Stimulated activated CD8-positive, alpha-beta memory T cell treated with anti-CD3 and anti-CD28 coated beads, Interleukin-12 subunit alpha, Interleukin-12 subunit beta, amount 100 ng/mL, for 24 hours (primary cell): ENCODE data around the gene ZDHHC16.
"Not testable (repeated sequence)": the region's sequence is repeated elsewhere in the genome, so short reads cannot be mapped to it uniquely, and the experiment has no call there.

Experiments
- DNase-seq: peaks from one replicate; pipeline ENCODE4 v3.0.0-alpha.2; 2020; ENCODE audit errors: extremely low read depth

Gene ZDHHC16

DNA sequence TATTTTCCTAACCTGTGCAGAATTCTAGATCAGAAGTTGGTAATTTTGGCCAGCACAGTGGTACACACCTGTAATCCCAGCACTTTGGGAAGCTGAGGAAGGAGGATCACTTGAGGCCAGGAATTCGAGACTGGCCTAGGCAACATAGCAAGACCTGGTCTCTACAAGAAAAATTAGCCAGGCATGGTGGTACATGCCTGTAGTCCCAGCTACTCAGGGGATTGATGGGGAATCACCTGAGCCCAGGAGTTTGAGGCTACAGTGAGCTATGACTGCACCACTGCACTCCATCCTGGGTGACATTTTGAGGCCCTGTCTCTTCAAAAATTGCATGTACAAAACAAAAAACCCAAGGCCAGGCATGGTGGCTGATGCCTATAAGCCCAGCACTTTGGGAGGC, 11.4 kb upstream of the ZDHHC16 start:
- DNase-seq: no peak

DNA sequence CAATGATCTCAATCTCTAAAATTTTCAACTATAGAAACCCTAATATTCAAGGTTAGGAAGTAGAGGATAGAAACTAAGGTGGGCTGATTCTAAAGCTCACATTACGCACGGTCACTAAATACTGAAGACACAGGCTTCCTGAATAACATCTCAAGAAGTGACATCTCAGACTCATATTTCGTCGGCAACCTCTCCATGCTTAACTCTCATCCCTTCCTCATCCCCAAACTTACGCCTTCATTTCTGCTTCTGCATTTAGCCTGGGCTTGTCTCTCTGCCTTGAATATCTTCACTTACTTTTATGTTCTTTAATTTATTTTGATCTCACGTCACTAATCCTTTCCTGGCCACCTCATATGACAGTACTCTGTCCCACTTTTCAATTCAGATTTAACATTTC, 10.8 kb upstream of the ZDHHC16 start:
- no peak for DNase-seq

DNA sequence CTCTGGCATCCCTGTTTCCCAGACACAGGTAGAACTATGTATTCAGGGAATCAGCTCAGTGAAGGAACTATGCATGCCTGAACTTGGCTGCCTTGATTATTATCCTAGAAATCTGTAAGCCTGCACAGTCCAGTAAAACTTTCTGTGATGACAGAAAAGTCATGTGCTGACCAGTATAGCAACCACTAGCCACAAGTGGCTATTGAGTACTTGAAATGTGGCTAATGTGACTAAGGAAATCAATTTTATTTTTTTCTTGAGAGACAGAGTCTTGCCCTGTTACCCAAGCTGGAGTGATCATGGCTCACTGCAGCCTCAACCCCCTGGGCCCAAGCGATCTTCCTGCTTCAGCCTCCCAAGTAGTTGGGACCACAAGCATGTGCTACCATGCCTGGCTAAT, 3.7 kb upstream of the ZDHHC16 start:
- DNase-seq: no peak

DNA sequence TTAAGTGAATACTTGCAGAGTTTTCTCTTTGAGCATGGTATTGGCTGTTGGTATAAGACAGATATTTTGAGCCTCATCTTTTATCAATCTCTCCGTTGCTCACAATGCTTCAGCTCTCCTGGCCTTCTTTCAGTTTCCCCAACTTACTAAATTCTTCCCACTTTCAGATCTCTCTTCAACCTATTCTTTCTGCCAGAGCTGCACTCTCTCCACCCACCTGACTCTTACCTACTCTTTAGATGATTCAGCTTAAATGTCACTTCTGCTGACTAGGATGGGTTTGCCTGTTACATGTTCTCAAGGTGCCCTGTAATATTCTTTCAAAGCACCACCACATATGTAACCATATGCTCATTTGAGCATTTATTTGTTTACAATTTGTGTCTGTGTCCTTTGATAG, 1.8 kb upstream of the ZDHHC16 start:
- no peak for DNase-seq

DNA sequence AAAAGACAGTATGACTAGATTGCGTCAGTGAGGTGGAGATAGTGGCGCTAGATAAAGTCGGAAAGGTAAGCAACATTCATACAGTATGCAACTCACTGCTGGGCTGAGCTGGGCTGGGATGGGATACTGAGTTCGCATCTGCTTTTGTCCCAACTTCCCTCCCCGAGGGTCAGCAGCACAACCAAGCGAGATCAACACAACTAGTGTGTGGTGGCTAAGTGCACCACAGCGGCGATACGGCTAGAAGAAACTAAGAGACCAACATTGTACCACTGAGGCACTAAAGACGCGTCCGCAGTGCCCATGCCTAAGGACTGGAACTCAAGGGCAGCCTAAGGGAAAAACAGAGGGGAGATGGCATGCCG, 636 bp upstream of the ZDHHC16 start:
- no peak for DNase-seq

DNA sequence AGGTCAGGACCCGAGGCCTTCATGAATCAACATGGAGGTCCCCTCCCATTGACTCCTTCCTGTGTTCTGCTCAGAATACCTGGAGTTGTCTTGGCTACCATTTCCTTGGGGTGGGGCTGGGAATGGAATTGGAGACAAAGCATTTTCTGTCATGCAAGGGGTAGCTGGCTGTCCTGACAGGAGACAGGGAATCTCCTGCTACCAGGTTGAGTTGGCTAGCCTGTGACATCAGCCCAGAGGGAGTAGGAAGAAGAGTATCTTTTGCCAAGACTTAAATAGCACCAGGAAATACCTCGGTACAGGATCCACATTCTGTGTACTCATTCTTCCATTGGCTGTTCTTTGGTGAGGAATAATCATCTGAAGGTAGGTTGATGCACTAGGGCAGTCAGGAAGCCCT, 4.9 kb downstream of the ZDHHC16 start:
- no peak for DNase-seq

DNA sequence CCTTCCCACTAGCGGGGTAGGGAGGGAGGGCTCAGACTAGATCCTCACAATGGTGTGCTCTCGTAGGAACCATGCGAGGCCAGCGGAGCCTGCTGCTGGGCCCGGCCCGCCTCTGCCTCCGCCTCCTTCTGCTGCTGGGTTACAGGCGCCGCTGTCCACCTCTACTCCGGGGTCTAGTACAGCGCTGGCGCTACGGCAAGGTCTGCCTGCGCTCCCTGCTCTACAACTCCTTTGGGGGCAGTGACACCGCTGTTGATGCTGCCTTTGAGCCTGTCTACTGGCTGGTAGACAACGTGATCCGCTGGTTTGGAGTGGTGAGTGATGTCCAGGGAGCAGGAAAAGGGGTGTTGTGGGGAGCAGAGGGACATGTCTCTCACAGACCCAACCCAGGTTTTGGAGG, 5.6 kb downstream of the ZDHHC16 start:
- no peak for DNase-seq

DNA sequence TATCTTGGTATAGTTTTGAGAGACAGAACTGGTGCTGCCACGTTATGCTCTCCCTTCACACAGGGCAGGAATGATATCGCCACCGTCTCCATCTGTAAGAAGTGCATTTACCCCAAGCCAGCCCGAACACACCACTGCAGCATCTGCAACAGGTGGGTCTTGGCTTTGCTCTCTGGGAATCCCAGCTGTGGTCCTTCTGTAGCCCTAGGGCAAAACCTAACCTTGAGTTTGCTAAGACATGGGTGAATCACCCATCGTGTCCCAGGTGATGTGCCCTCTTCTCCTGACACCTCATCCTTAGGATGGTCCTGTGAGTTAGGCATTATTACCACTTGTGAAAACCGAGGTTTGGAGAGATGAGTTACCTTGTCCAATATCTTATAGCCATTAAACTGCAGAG, 6.4 kb downstream of the ZDHHC16 start:
- DNase-seq: no peak

DNA sequence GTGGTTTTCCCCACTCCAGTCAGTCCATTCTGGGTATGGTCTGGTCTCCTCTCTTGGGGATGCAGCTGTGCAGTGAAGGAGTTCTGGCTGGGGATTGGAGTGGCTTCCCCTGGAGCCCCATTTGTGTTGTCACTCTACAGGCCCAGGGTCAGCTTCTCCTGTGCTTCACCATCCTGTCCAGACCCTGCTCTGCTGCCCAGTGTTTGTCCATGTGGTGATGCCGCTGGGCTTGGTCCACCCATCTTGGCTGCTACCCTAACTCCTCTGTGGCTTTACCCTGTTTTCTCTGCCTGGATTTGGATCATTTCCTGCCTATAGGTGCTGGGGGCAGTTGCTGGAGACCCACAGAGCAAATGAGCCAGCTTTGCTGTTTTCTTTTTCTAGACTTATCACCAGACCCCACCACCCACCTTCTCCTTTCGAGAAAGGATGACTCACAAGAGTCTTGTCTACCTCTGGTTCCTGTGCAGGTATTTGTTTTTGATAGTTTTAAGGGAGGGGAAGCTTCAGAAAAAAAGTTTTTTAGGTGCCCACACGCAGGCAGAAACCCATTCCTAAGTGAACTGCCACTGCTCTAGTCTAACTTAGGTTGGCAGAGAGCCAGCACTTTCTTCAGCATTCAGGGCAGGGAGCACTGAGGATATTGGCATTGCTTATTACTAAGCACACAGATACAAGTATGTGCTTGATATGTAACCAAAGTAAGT, 8.5 kb downstream of the ZDHHC16 start:
- no peak for DNase-seq

DNA sequence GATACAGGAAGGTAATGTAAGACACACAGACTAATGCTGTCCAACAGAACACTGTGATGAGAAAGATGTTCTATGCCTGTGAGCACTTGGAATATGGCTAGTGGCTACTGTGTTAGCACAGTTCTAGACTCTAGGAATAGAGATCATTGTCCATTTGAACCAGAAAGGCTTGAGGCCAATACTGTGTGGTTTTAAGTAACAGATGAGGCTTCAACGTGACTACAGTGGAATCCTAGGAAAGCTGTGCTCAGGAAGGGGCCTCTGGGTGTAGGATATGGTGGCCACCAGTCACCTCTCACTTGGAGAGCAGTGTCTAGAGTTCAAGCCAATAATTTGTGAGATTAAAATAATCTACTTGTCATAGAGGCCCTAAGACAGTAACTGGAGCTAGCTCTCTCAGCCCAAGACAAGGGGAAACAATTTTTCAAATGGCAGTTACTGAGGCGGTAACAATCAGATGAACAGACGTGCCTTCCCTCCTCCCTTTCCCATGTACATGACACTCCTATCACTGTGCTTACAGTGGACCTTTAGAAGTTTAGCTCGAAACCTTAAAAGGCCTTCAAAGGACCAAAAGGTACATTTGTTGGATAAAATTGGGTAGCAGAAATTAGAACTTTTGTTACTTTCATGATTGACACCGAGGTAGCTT, 10.2 kb downstream of the ZDHHC16 start:
- DNase-seq: no peak

DNA sequence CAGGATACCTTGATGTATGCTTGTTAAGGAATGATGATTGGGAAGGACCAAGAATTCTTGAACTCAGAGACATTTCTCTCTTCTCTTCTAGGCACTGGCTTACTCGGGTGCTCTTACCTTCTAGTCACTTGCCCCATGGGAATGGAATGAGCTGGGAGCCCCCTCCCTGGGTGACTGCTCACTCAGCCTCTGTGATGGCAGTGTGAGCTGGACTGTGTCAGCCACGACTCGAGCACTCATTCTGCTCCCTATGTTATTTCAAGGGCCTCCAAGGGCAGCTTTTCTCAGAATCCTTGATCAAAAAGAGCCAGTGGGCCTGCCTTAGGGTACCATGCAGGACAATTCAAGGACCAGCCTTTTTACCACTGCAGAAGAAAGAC, 10.7 kb downstream of the ZDHHC16 start:
- DNase-seq: no peak

DNA sequence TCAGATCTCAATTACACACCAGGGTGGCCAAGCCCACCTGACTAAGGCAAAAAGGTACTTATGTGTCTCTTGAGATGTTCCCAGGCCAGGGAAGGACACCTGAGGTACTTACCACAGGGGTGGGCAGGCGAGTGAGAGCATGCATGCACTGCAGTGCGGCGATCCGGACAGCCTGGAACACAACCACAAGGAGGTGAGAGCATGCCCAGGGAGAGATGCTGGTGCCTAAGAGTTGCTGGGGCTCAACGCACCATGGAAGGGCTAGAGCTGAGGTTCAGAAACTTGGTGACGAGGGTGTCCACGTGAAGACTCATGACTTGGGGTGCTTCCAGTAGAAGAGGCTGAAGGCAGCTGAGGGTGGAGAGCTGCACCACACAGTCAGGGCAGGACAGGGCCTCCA, 13.1 kb downstream of the ZDHHC16 start:
- DNase-seq: no peak

DNA sequence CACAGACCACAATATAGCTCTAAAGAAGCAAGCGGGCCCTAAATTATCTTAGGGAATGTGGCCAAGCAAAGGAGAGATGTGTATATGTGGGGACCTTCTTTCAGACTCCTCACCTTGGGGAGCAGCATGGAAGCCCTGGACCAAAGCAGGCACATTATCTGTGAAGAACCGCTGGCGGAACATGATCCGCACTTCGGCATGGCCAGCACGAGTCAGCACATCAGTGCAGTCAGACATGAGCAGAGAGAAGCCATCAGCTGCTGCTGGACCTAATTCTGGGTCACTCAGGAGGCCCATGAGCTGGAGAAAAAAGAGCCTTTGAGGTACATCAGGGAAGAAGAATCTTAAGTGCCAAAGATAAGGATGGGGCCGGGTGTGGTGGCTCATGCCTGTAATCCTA, 14.0 kb downstream of the ZDHHC16 start:
- DNase-seq: no peak

DNA sequence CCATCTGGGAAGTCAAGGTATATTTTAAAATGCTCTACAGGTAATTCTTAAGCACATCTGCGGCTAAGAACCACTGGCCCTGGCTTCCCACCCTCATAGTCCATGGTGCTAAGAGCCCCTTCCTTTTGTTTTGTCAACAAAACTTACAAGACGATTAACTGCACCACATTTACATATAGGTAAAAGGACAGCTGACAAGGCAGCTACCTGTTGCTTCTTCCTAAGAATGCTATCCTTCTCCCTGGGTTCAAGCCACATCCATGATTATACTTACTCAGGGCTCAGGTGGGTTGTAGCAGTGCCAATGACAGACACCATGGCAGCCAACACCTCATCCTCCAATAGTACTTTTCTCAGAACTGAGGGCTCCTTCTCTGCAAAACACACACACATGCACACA, 16.3 kb downstream of the ZDHHC16 start:
- DNase-seq: no peak

DNA sequence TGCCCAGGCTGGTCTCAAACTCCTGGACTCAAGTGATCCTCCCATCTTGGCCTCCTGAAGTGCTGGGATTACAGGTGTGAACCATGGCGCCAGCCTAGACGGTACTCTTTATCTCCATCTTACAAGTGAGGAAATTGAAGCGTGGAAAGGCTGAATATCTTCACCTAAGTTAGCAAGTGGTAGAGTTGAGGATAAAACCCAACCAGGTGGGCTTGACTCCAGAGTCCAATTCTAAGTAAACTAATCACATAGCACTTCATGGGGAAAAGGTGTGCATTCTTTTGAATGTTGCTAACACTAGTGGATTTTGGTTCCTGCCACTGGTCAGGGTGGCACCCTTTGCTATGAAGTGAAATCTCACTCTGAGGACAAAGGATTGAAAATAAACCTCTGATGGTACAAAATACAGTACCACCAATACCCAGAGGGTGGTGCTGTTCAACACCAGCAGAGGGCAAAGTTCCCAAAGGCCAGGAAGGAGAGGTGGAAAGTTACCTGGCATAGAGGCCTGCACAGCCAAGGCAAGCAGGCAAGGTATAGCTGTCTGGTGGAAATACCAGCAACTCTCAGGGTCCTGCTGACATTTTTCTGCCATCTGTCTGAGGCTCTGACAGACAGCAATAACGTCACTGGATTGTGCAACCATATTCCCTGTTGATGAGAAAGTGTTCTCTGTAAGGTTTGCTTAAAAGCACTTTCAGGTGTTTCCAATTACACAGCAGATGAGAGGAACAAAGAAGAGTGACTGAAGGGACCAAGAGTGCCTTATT, 17.6 kb downstream of the ZDHHC16 start:
- no peak for DNase-seq

DNA sequence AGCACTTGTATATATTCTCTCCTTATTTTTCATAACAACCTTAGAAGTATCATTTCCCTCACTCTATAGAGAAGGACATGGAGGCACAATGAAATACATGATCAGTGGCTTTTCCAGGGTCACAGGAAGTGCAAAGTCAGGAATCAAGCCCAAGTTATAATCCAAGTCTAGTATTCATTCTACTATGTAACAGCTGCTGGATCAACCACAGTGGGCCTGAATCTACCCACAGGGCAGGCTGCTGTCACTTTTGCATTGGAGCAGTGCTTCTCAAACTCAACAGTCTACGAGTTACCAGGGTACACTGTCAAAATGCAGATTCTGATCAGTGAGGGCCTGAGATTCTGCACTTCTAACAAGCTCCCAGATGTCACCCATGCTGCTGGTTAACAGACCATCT, 18.3 kb downstream of the ZDHHC16 start:
- DNase-seq: no peak

DNA sequence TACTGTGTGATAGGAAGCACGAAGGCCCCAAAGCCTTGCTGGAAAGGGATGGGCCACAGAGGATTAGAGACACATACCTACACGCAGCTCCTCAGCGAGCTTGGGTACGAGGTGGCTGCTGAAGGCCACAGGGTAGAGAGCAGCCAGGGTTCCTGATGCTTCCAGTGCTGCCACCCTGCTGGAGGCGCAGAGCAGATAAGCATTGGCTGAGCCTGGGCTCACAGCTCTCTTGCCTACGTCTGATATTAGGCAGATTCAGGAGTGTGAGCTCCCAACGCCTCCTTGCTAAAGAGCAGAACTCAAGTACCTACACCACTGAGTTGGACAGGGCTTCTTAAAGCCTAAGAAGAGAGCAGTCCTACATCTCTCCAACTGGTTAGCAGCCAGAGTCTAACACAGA, 20.0 kb downstream of the ZDHHC16 start:
- no peak for DNase-seq

DNA sequence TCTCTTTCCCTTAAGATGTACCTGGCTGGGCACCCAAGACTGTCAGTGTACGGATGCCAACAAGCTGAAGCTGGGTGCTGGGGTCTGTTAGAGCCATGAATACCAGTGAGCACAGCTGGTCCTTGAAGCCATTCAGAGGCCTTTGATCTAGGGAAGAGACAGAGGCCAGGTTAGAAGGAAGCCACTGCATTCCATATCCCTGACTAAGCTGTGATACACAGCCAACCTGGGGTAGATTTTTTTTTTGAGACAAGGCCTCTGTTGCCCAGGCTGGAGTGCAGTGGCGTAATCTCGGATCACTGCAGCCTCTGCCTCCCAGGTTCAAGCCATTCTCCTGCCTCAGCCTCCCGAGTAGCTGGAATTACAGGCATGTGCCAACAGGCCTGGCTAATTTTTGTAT, 20.8 kb downstream of the ZDHHC16 start:
- DNase-seq: no peak

DNA sequence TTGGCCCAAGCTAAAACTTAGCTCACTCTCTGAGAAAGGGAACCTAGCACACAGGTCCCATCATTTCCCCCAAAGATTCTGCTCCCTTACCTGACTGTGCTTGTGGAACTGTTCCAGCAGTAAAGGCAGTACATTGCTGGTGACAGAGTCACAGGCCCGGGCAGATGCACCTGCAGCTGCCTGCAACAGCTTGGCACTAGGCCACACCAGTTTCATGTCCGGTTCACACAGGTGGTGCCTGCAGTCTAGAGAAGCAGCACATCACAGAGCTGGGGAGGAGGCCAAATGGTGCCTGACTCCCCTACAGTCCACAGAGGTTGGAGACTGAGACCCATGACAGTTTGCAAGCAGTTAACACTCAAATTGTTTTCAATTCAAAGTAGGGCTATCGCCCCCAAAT, 22.2 kb downstream of the ZDHHC16 start:
- no peak for DNase-seq

DNA sequence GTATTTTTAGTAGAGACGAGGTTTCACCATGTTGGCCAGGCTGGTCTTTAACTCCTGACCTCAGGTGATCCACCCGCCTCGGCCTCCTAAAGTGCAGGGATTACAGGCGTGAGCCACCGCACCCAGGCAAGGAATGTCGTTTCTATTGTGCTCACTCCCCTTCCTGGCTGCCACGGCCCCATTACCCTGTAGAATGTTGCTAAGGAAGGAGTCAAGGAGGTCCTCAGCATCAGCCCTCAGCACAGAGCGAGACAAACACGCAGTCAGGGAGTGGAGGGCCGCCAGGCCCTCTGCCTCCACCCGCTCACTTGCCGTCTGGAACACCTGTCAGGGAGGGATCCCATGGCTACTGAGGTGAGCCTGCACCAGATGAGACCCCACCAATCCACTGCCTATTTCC, 22.8 kb downstream of the ZDHHC16 start:
- not testable (repeated sequence) for DNase-seq

DNA sequence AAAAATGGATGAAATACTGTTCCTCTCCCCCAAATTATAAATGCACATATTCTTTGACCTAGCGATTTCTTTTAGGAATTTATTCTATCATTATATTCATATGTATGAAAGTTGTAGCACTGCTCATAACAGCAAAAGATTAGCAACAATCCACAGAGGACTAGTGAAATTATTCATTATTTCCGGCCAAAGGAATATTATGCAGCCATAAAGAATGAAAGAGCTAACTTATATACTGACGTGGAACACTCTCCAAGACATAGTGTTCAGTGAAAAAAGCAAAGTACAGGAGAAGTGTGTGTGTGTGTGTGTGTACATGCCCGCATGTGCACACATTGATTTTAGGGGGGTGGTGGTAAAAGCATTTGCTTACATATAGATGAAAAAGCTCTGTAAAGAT, 28.9 kb downstream of the ZDHHC16 start:
- no peak for DNase-seq

DNA sequence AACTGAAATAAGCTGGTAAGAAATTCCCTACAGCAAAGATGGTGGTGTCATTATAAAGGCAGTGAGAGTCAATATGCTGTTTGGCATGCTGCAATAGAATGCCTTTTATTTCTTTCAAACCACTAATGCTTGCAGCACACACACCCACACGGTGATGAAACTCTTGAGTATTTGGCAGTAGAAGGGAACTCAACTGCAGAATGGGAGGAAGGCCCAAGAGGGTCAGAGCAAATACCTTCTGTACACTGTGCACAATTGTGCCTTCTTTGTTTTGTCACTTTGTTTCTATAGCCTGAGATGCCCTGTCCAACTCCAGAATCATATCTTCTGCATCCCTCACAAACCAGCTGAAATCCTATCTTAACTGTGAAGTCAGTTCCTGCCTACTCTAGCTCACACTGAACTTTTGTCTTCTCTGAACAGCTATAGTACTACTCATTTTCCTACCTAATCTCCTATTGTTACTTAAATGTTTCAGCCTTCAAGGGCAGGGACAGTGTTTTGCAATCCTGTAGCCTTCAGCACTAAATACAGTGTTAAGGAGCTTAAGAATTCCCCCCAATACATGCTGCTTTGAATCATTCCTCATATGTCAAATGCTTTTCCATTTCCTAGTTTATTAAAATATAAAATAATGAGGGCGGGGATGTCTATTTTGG, 30.1 kb downstream of the ZDHHC16 start:
- no peak for DNase-seq

DNA sequence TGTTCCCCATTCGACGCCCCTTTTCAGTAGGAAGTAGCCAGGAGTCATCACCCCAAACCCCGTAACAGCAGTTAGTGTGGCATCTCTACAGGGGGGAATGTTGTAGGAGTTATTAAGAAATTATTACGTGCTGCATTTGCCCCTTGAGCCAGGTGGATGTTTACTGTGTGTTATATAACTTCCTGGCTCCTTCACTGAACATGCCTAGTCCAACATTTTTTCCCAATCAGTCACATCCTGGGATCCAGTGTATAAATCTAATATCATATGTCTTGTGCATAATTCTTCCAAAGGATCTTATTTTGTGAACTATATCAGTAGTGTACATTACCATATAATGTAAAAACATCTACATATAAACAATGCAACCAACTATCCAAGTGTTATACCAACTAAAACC, 33.4 kb downstream of the ZDHHC16 start:
- DNase-seq: not testable (repeated sequence)
